Measurements from ENCODE around the gene DNAJC6. TPM values are rescaled to one million over a fixed set of nuclear protein-coding genes. Genes with fewer than 3 reads are reported as not detected.

The DNAJC6 gene
- total RNA-seq, 4 donors from 2014 or later, result 0.99 to 3.6 (median 2.5) TPM

GRCh38 chr1:65437616-65438015 lies 128.3 kb downstream of the DNAJC6 start:
- DNase-seq (ENCODE audit: low spot score in 2 of 2), result no peak
- intact Hi-C loops (cut with DNase I; ENCODE audit: low total_unique reads), result no loop called here
- 96 to 98% methylated on average over 7 of the region's 7 CpGs for WGBS, 2 donors
- no peak for TF ChIP-seq POLR2A (IDR thresholded peaks at IDR 0.05)
- TF ChIP-seq, protein P1, sequence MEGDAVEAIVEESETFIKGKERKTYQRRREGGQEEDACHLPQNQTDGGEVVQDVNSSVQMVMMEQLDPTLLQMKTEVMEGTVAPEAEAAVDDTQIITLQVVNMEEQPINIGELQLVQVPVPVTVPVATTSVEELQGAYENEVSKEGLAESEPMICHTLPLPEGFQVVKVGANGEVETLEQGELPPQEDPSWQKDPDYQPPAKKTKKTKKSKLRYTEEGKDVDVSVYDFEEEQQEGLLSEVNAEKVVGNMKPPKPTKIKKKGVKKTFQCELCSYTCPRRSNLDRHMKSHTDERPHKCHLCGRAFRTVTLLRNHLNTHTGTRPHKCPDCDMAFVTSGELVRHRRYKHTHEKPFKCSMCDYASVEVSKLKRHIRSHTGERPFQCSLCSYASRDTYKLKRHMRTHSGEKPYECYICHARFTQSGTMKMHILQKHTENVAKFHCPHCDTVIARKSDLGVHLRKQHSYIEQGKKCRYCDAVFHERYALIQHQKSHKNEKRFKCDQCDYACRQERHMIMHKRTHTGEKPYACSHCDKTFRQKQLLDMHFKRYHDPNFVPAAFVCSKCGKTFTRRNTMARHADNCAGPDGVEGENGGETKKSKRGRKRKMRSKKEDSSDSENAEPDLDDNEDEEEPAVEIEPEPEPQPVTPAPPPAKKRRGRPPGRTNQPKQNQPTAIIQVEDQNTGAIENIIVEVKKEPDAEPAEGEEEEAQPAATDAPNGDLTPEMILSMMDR (IDR thresholded peaks at IDR 0.05), result no peak
- H3K4me3 ChIP-seq (ENCODE audit: low read depth, poor library complexity, severe bottlenecking), result no peak overlapping the region

GRCh38 chr1:65440322-65440900 lies 131.1 kb downstream of the DNAJC6 start:
- no peak for TF ChIP-seq POLR2A (IDR thresholded peaks at IDR 0.05)
- TF ChIP-seq, protein P1 (IDR thresholded peaks at IDR 0.05), result no peak
- no peak for DNase-seq (ENCODE audit: low spot score in 2 of 2)
- H3K4me3 ChIP-seq (ENCODE audit: low read depth, poor library complexity, severe bottlenecking), result no peak overlapping the region
- 87 to 88% methylated on average over 12 of the region's 12 CpGs for WGBS, 2 donors
- intact Hi-C loops (cut with DNase I; ENCODE audit: low total_unique reads), result no loop called here

GRCh38 chr1:65440915-65441314 lies 131.6 kb downstream of the DNAJC6 start:
- TF ChIP-seq, protein P1 (IDR thresholded peaks at IDR 0.05), result no peak
- TF ChIP-seq POLR2A (IDR thresholded peaks at IDR 0.05), result no peak
- intact Hi-C loops (cut with DNase I; ENCODE audit: low total_unique reads), result no loop called here
- no peak overlapping the region for H3K4me3 ChIP-seq (ENCODE audit: low read depth, poor library complexity, severe bottlenecking)
- no peak for DNase-seq (ENCODE audit: low spot score in 2 of 2)
- 56 to 74% methylated on average over 1 of the region's 1 CpG for WGBS, 2 donors

- no peak overlapping the region for H3K4me3 ChIP-seq (ENCODE audit: low read depth, poor library complexity, severe bottlenecking)
- intact Hi-C loops (cut with DNase I; ENCODE audit: low total_unique reads), result no loop called here
- no peak for TF ChIP-seq POLR2A (IDR thresholded peaks at IDR 0.05)
- TF ChIP-seq, protein P1 (IDR thresholded peaks at IDR 0.05), result no peak
- DNase-seq (ENCODE audit: low spot score in 2 of 2), result no peak
- WGBS, 2 donors, result 73 to 87% methylated on average over 3 of the region's 3 CpGs
These were observed 132.1 kb downstream of the DNAJC6 start for GRCh38 chr1:65441464-65441863.

GRCh38 chr1:65442442-65442841 lies 133.1 kb downstream of the DNAJC6 start:
- WGBS, 2 donors, result 81 to 93% methylated on average over 1 of the region's 1 CpG
- intact Hi-C loops (cut with DNase I; ENCODE audit: low total_unique reads), result no loop called here
- no peak for DNase-seq (ENCODE audit: low spot score in 2 of 2)
- no peak for TF ChIP-seq POLR2A (IDR thresholded peaks at IDR 0.05)
- TF ChIP-seq, protein P1 (IDR thresholded peaks at IDR 0.05), result no peak
- H3K4me3 ChIP-seq (ENCODE audit: low read depth, poor library complexity, severe bottlenecking), result no peak overlapping the region

GRCh38 chr1:65443647-65444046 lies 134.3 kb downstream of the DNAJC6 start:
- no peak for TF ChIP-seq POLR2A (IDR thresholded peaks at IDR 0.05)
- TF ChIP-seq, protein P1 (IDR thresholded peaks at IDR 0.05), result no peak
- no peak for DNase-seq (ENCODE audit: low spot score in 2 of 2)
- no peak overlapping the region for H3K4me3 ChIP-seq (ENCODE audit: low read depth, poor library complexity, severe bottlenecking)
- WGBS, 2 donors, result 88 to 93% methylated on average over 2 of the region's 2 CpGs
- intact Hi-C loops (cut with DNase I; ENCODE audit: low total_unique reads), result no loop called here
